Hematopoietic multipotent progenitor cell (in vitro differentiated cells): Measurements from ENCODE around the gene ZNHIT3. TPM values are rescaled to one million over a fixed set of nuclear protein-coding genes. Genes with fewer than 3 reads are reported as not detected.

ENCODE experiments used
- DNase-seq, 3 donors: peaks; one replicate each; pipeline ENCODE4 v3.0.0-alpha.2; 2011 to 2015; ENCODE audit warnings: low read depth in 2 of 3, low spot score in 2 of 3
- total RNA-seq: library from RNA; depleted of rRNA; stranded (reverse); fragments of >200 nt; gene quantifications from one replicate; pipeline ENCODE4 v1.2.3, GENCODE V29; 2012

The ZNHIT3 gene
- total RNA-seq, 1 donor: 25.0 TPM

DNA sequence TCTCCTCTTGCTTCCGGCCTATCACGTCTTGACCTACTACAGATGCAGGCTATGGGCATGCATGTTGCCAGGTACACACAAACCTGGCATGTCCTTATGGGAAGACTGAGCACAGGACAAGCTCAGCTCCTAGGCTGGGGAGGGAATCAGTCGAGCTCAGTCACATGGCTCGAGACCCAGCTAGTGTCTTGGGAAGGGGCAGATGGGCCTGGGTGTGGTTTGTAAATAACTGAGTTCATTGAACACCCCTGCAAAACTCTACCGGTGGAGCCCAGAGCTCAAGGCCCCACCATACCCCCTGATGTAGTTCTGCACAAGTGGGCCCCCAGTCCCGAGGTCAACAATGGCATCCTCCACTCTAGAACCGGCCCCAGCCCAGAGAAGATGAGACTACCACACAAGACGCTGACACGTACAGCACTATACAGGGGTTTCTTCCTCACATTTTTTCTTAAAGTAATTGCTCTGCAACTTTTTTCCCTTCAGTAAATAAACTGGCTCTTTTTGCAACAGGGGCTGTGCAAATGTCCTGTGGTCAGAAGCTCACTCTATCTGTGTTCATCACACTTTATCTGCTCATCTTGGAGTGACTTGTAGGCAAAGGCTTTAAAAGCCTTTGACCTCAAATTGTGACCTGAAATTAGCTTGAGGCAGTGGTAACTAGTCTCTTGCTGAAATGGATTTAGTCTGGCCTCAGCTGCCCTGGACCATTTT, 22.9 kb downstream of the ZNHIT3 start:
- no peak for DNase-seq

DNA sequence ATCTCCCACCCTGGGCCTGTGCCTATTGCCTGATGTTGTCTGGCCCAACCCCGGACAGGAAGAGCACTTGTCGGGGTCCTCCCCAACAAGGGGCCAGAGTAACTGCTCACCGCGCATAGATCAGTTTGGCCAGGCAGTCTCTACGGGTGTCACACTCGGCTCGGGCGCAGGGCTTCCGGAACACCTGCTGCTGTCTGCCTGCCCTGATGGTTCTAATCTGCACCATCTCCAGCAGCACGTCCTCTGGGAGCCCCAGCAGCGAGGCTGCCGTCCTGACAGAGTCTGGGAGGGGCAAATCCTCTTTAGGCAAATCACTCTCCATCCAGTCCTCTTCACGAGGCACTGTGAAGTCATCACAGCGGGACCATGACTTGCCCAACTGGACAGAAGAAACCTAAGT, 24.2 kb downstream of the ZNHIT3 start:
- no peak for DNase-seq

GRCh38 chr17:36511216-36511615, 24.7 kb downstream of the ZNHIT3 start:
- no peak for DNase-seq

- no peak for DNase-seq
Observed at GRCh38 chr17:36512641-36513040, 26.2 kb downstream of the ZNHIT3 start.

DNA sequence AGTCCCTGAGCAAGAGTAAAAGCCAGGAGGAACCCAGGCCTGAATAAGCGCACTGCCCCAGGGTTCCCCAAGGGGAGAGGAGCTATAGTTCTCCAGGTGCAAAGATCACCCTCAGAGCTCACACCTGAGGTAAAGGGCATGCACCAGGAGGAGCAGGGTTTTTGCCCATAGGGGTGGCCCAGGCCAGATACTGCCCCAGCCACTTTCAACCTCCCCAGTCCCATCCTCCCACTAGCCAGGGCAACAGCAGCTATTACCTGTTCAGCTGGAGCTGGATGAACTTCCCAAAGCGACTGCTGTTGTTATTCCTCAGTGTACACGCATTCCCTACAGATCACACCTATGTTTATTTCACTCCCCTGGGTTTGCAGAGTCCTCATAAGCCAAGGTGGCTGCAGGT, 28.4 kb downstream of the ZNHIT3 start:
- DNase-seq: no peak

DNA sequence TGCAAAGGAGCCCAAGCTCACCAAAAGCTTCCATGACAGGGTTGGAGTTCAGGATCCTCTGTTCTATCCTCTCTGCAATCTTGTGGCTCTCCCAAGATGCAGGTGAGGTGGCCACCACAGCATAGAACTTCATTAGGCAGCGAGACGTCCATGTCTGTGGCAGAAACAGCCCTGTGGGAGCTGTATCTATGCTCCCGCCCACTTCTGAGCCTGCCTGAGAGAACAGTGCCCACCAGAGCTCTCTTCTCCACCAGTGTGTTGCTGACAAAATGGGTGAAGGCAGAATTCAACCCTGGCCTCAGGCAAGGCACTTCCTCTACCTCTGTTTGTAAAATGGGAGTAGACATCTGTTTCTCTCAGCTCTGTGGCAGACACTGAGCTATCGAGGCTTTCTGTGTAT, 29.4 kb downstream of the ZNHIT3 start:
- no peak for DNase-seq

GRCh38 chr17:36523113-36523512, 36.6 kb downstream of the ZNHIT3 start:
- no peak for DNase-seq

- no peak for DNase-seq
Observed at GRCh38 chr17:36524428-36524876, 38.0 kb downstream of the ZNHIT3 start.

DNA sequence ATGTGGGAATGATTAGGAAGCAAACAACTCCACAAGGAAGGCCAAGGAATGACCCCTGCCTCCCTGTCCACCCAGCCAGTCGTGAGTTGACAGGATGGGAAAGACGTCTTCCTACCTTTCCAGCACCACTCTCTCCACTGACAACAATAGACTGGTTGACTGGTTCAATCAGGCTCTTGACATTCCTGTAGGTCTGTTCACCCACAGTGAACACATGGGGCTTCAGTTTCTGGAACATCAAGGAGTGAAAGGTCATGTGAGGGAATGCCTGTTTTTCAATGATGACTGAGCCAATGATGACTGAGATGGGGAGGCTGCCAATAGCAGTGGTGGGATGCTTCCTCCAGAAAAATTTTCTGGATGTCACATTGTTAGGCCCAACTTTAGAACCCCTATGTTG, 38.6 kb downstream of the ZNHIT3 start:
- DNase-seq: no peak

DNA sequence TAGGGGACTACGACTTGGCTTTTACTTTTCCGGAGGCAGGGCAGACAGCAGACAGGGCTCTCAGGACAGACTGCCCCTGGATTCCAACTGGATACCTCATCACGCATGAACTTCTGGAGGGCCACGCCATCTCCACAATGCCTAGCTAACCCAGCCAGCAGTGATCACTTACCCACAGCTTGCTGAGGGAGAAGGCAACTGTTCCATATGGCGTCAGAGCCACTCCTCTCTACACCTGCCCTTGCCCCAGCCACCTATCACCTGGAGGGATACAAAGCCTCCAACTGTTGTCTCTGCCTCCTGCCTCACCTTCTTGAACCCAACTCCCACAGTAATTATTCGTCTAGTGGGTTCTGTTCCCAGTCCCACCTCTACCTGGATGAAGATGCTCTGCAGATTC, 39.4 kb downstream of the ZNHIT3 start:
- no peak for DNase-seq

DNA sequence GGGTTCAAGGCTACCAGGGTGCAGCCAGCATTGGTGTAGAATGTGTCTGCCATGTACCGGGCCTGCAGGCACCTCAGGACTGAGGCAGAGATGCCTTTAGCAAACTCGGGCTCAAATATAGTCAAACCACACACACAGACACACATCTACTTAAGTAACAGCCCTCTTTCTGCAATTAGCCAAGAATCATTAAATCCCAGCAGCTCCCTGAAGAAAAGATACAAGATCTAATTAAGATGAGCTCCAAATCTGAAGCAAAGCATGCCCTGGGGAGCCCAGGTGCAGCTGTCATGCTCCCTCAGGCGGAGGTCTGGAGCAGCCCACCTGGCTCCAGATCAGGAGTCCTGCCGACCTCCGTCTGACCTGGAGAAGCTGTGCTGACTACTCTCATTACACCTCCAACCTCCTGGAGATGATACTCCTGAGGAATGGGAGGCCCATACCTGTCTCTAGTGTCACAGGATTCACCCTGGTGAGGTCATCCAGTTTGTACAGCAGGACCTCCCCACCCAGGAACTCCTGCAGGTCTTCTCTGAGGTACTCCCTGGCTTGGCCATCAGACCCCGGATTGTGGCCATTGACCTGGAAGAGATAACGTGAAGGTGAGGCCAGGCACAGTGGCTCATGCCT, 41.3 kb downstream of the ZNHIT3 start:
- DNase-seq: no peak

DNA sequence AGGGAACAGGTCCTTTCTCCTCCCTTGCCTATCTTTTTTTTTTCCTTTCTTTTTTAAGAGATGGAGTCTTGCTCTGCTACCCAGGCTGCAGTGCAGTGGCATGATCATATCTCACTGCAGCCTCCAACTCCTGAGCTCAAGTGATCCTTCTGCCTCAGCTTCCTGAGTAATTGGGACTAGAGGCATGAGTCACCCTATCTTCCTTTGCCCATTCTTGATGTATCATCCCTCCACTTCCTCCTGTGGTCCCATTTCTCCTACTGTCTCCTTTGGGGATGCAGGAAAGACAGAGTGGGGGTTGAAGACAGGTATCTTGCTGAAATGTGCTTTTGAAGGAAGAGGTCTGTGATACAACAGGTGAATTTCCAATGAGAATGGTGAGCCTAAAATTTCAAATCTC, 42.6 kb downstream of the ZNHIT3 start:
- no peak for DNase-seq

- no peak for DNase-seq
Observed at GRCh38 chr17:36532435-36532975, 46.0 kb downstream of the ZNHIT3 start.

DNA sequence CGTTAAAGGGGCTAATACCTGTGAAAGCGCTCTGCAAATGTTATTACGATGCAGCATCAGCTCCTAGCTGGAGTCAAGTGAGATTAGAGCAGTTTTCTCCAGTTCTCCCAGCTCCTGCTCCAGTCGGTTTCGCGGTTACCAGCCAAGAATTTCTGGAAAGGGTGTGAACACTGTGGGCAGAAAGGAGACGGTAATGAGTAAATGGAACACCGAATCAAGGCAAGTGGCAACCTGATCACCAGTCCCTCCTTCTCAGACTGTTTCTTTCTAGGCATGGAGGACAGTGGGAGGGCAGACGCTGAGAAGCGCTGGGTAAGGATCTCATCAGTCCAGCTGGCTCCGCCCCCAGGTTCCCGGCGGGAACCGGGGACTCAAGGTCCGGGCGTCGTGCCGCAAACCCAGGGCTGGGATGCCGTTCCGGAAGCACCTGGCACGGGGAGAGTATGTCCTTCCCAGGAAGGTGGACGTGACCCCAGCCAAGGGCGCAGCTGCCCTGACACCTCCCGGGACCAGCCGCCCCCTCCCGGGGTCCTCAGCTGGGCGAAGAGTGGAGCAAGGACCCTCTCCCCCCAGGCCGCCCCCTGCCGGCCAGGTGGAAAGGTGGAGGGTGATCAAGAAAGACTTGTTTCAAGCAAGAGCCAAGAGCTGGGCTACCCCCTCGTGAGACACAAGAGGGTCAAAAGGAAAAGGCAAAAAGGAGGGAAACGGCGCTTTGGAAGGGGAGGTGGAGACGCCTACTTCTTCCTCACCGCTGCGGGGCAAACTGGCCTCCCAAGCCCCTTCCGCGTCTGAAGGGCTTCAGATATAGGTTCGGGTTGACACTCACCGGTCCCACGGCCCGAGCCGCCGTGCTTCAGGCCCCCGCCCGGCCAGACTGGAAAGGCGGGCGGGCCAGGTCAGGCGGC, 47.7 kb downstream of the ZNHIT3 start:
- peak; percentile 6 to 44 (median 41) for DNase-seq

GRCh38 chr17:36534840-36535668, 48.6 kb downstream of the ZNHIT3 start, which contains the start of the genes MYO19 and PIGW:
Gene MYO19, minus strand, starts transcription at chr17:36534868. Its CDS starts 2,330 bp downstream, at chr17:36532538.
Gene PIGW, plus strand, starts transcription at chr17:36534987. Its CDS starts 2,115 bp downstream, at chr17:36537102.
- DNase-seq: peak; percentile 65 to 92 (median 88)

GRCh38 chr17:36535669-36536081, 49.2 kb downstream of the ZNHIT3 start:
- no peak for DNase-seq

DNA sequence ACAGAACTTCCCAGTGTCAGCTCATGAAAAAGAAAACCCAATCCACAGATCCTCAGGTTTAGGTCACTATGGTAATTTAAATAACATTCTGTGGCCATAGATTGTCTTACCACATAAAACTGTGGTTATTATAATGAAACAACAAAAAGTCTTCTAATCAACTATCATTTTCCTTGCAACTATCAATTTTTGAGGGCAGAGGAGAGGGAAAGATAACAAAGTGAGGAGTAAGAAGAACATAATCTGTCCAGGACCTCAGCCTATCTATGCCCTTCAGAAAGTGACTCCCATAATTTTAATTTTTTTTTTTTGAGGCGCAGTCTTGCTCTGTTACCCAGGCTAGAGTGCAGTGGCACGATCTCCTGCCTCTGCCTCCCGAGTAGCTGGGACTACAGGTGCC, 54.2 kb downstream of the ZNHIT3 start:
- DNase-seq: no peak

GRCh38 chr17:36542755-36543154, 56.3 kb downstream of the ZNHIT3 start:
- no peak for DNase-seq

GRCh38 chr17:36544044-36544306, 57.5 kb downstream of the ZNHIT3 start:
- peak; percentile 16 to 51 (median 28) for DNase-seq
